ENCODE results near the gene HYOU1. TPM values are rescaled to one million over a fixed set of nuclear protein-coding genes. Genes with fewer than 3 reads are reported as not detected.

HYOU1 gene
- total RNA-seq, 1 experiment from 2014 or later: 27.3 TPM

- Histone ChIP-seq H4K20me1 (ENCODE audit: insufficient read depth, low read depth, low read length) (no peaks in the 10 kb centered on the region), H3K9me2 (replicated peaks; ENCODE audit: insufficient read depth, low read length) (no peaks in the 10 kb centered on the region), H3K4me2 (ENCODE audit: low read depth, low read length, poor library complexity, severe bottlenecking) (peak overlapping the region; percentile 76), H3K9me3 (ENCODE audit: low read length) (no peaks in the 10 kb centered on the region), H3K27me3 (ENCODE audit: low read length) (no peaks in the 10 kb centered on the region), H3K4me3 (ENCODE audit: low read length) (peak overlapping the region; percentile 86), H2AFZ (ENCODE audit: low read length) (no peak overlapping the region), H3K36me3 (ENCODE audit: insufficient read depth, low read length) (peaks cover 15% of the 10 kb centered on the region), H3K27ac (ENCODE audit: low read length) (peak overlapping the region; percentile 86), H3K9ac (ENCODE audit: low read length) (peak overlapping the region; percentile 92), H3K4me1 (ENCODE audit: low read length) (peaks cover 59% of the 10 kb centered on the region), H3K79me2 (ENCODE audit: low read length) (peaks cover 23% of the 10 kb centered on the region)
- peak; percentile 98 for DNase-seq
Observed at GRCh38 chr11:119095066-119095880, 38.3 kb upstream of the HYOU1 start.

GRCh38 chr11:119094816-119095065, 37.7 kb upstream of the HYOU1 start:
- H3K9ac ChIP-seq (ENCODE audit: low read length): peak overlapping the region; percentile 92
- H3K9me2 ChIP-seq (replicated peaks; ENCODE audit: insufficient read depth, low read length): no peaks in the 10 kb centered on the region
- H3K4me1 ChIP-seq (ENCODE audit: low read length): peaks cover 54% of the 10 kb centered on the region
- no peak overlapping the region for H2AFZ ChIP-seq (ENCODE audit: low read length)
- H3K9me3 ChIP-seq (ENCODE audit: low read length): no peaks in the 10 kb centered on the region
- H3K27me3 ChIP-seq (ENCODE audit: low read length): no peaks in the 10 kb centered on the region
- peak overlapping the region; percentile 76 for H3K4me2 ChIP-seq (ENCODE audit: low read depth, low read length, poor library complexity, severe bottlenecking)
- peak overlapping the region; percentile 86 for H3K4me3 ChIP-seq (ENCODE audit: low read length)
- H3K79me2 ChIP-seq (ENCODE audit: low read length): peaks cover 19% of the 10 kb centered on the region
- H4K20me1 ChIP-seq (ENCODE audit: insufficient read depth, low read depth, low read length): no peaks in the 10 kb centered on the region
- peak overlapping the region; percentile 86 for H3K27ac ChIP-seq (ENCODE audit: low read length)
- peaks cover 15% of the 10 kb centered on the region for H3K36me3 ChIP-seq (ENCODE audit: insufficient read depth, low read length)
- no peak for DNase-seq

- Histone ChIP-seq H3K79me2 (ENCODE audit: low read length) (peaks cover 18% of the 10 kb centered on the region), H3K4me1 (ENCODE audit: low read length) (peaks cover 52% of the 10 kb centered on the region), H3K4me3 (ENCODE audit: low read length) (peak overlapping the region; percentile 86), H3K9ac (ENCODE audit: low read length) (peak overlapping the region; percentile 92), H3K4me2 (ENCODE audit: low read depth, low read length, poor library complexity, severe bottlenecking) (peak overlapping the region; percentile 76), H3K27ac (ENCODE audit: low read length) (peak overlapping the region; percentile 86), H2AFZ (ENCODE audit: low read length) (no peak overlapping the region), H3K36me3 (ENCODE audit: insufficient read depth, low read length) (peaks cover 15% of the 10 kb centered on the region), H3K9me3 (ENCODE audit: low read length) (no peaks in the 10 kb centered on the region), H3K9me2 (replicated peaks; ENCODE audit: insufficient read depth, low read length) (no peaks in the 10 kb centered on the region), H4K20me1 (ENCODE audit: insufficient read depth, low read depth, low read length) (no peaks in the 10 kb centered on the region), H3K27me3 (ENCODE audit: low read length) (no peaks in the 10 kb centered on the region)
- DNase-seq: peak; percentile 67
Observed at GRCh38 chr11:119093942-119094815, 37.2 kb upstream of the HYOU1 start.

- Histone ChIP-seq H3K4me2 (ENCODE audit: low read depth, low read length, poor library complexity, severe bottlenecking) (peak overlapping the region; percentile 76), H4K20me1 (ENCODE audit: insufficient read depth, low read depth, low read length) (no peaks in the 10 kb centered on the region), H3K27ac (ENCODE audit: low read length) (peak overlapping the region; percentile 86), H3K4me3 (ENCODE audit: low read length) (peak overlapping the region; percentile 86), H3K9me3 (ENCODE audit: low read length) (no peaks in the 10 kb centered on the region), H3K27me3 (ENCODE audit: low read length) (no peaks in the 10 kb centered on the region), H3K79me2 (ENCODE audit: low read length) (peaks cover 18% of the 10 kb centered on the region), H3K9me2 (replicated peaks; ENCODE audit: insufficient read depth, low read length) (no peaks in the 10 kb centered on the region), H3K4me1 (ENCODE audit: low read length) (peaks cover 45% of the 10 kb centered on the region), H2AFZ (ENCODE audit: low read length) (no peak overlapping the region), H3K36me3 (ENCODE audit: insufficient read depth, low read length) (peaks cover 15% of the 10 kb centered on the region), H3K9ac (ENCODE audit: low read length) (peak overlapping the region; percentile 92)
- DNase-seq: peak; percentile 62
Observed at GRCh38 chr11:119092880-119093842, 36.2 kb upstream of the HYOU1 start.

GRCh38 chr11:119091966-119092879, 35.2 kb upstream of the HYOU1 start:
- H4K20me1 ChIP-seq (ENCODE audit: insufficient read depth, low read depth, low read length): no peaks in the 10 kb centered on the region
- peaks cover 12% of the 10 kb centered on the region for H3K36me3 ChIP-seq (ENCODE audit: insufficient read depth, low read length)
- H3K4me1 ChIP-seq (ENCODE audit: low read length): peaks cover 35% of the 10 kb centered on the region
- peak overlapping the region; percentile 92; the same call in 1 of the 2 replicates for H3K9ac ChIP-seq (ENCODE audit: low read length)
- H3K27me3 ChIP-seq (ENCODE audit: low read length): no peaks in the 10 kb centered on the region
- DNase-seq: no peak
- no peak overlapping the region for H2AFZ ChIP-seq (ENCODE audit: low read length)
- H3K79me2 ChIP-seq (ENCODE audit: low read length): peaks cover 21% of the 10 kb centered on the region
- H3K9me3 ChIP-seq (ENCODE audit: low read length): no peaks in the 10 kb centered on the region
- peak overlapping the region; percentile 86 for H3K27ac ChIP-seq (ENCODE audit: low read length)
- peak overlapping the region; percentile 86; the same call in 1 of the 2 replicates for H3K4me3 ChIP-seq (ENCODE audit: low read length)
- no peaks in the 10 kb centered on the region for H3K9me2 ChIP-seq (replicated peaks; ENCODE audit: insufficient read depth, low read length)
- H3K4me2 ChIP-seq (ENCODE audit: low read depth, low read length, poor library complexity, severe bottlenecking): peak overlapping the region; percentile 76

GRCh38 chr11:119091178-119091577, 34.2 kb upstream of the HYOU1 start:
- H3K79me2 ChIP-seq (ENCODE audit: low read length): peaks cover 22% of the 10 kb centered on the region

GRCh38 chr11:119089319-119089718, 32.3 kb upstream of the HYOU1 start:
- DNase-seq: no peak
- Histone ChIP-seq H3K4me2 (ENCODE audit: low read depth, low read length, poor library complexity, severe bottlenecking) (no peak overlapping the region), H3K9ac (ENCODE audit: low read length) (no peak overlapping the region), H3K27me3 (ENCODE audit: low read length) (no peaks in the 10 kb centered on the region), H4K20me1 (ENCODE audit: insufficient read depth, low read depth, low read length) (no peaks in the 10 kb centered on the region), H3K4me3 (ENCODE audit: low read length) (no peak overlapping the region), H3K9me3 (ENCODE audit: low read length) (no peaks in the 10 kb centered on the region), H3K36me3 (ENCODE audit: insufficient read depth, low read length) (peaks cover 8% of the 10 kb centered on the region; the same call in 1 of the 2 replicates), H3K9me2 (replicated peaks; ENCODE audit: insufficient read depth, low read length) (no peaks in the 10 kb centered on the region), H3K4me1 (ENCODE audit: low read length) (peaks cover 28% of the 10 kb centered on the region), H2AFZ (ENCODE audit: low read length) (no peak overlapping the region), H3K27ac (ENCODE audit: low read length) (no peak overlapping the region), H3K79me2 (ENCODE audit: low read length) (peaks cover 23% of the 10 kb centered on the region)

More at GRCh38 chr11:119091178-119091577, 34.2 kb upstream of the HYOU1 start:
- Histone ChIP-seq H3K9me2 (replicated peaks; ENCODE audit: insufficient read depth, low read length) (no peaks in the 10 kb centered on the region), H3K27me3 (ENCODE audit: low read length) (no peaks in the 10 kb centered on the region), H2AFZ (ENCODE audit: low read length) (no peak overlapping the region), H3K9me3 (ENCODE audit: low read length) (no peaks in the 10 kb centered on the region), H3K36me3 (ENCODE audit: insufficient read depth, low read length) (peaks cover 8% of the 10 kb centered on the region; the same call in 1 of the 2 replicates), H3K4me2 (ENCODE audit: low read depth, low read length, poor library complexity, severe bottlenecking) (no peak overlapping the region), H3K4me1 (ENCODE audit: low read length) (peaks cover 26% of the 10 kb centered on the region), H3K9ac (ENCODE audit: low read length) (no peak overlapping the region), H3K4me3 (ENCODE audit: low read length) (no peak overlapping the region), H3K27ac (ENCODE audit: low read length) (0 out of 2 replicates have a peak overlapping the region, but pooled peaks have one; percentile 86), H4K20me1 (ENCODE audit: insufficient read depth, low read depth, low read length) (no peaks in the 10 kb centered on the region)
- DNase-seq: no peak

All from Karpas-422 (cell line).